Activated naive CD4-positive, alpha-beta T cell treated with anti-CD3 and anti-CD28 coated beads for 36 hours (primary cell): ENCODE results near the gene KRTAP4-9. TPM values are rescaled to one million over a fixed set of nuclear protein-coding genes. Genes with fewer than 3 reads are reported as not detected.
"Not testable (repeated sequence)": the region's sequence is repeated elsewhere in the genome, so short reads cannot be mapped to it uniquely, and the experiment has no call there.

ENCODE experiments used
- CTCF ChIA-PET: fragments of 350-600 bp; sonication (Branson Sonifier 250); formaldehyde crosslinking; loops from one replicate; lab custom pipeline; 2021; ENCODE audit warnings: antibody characterized with exemption; lab: Charles Lee
- DNase-seq: peaks from one replicate; pipeline ENCODE4 v3.0.0-alpha.2; 2020
- H3K27ac Mint-ChIP-seq: one replicate; pipeline ENCODE4 v1.8.0; 2021; ENCODE audit warnings: mild to moderate bottlenecking, mixed read lengths
- H3K27me3 Mint-ChIP-seq: one replicate; pipeline ENCODE4 v1.8.0; 2021; ENCODE audit warnings: low read depth, mixed read lengths
- H3K36me3 Mint-ChIP-seq: one replicate; pipeline ENCODE4 v1.8.0; 2021; ENCODE audit warnings: low read depth, mixed read lengths
- H3K4me1 Mint-ChIP-seq: one replicate; pipeline ENCODE4 v1.8.0; 2021; ENCODE audit warnings: low read depth, mixed read lengths
- H3K4me3 Mint-ChIP-seq: one replicate; pipeline ENCODE4 v1.8.0; 2021; ENCODE audit warnings: mild to moderate bottlenecking, moderate library complexity, mixed read lengths
- H3K9me3 Mint-ChIP-seq: one replicate; pipeline ENCODE4 v1.8.0; 2021; ENCODE audit warnings: mixed read lengths
- intact Hi-C: fragments of 100-400 bp; cut with micrococcal nuclease; formaldehyde crosslinking; loops from one replicate; pipeline ENCODE4 v1.15.1; 2023
- total RNA-seq, 2 experiments: library from RNA; stranded (reverse); gene quantifications; one replicate each; pipeline ENCODE4 v1.2.3, GENCODE V29; 2021

The KRTAP4-9 gene
- total RNA-seq, 2 experiments from 2014 or later = not detected

GRCh38 chr17:41101586-41102259 is 3.5 kb upstream of the KRTAP4-9 start, which contains the start of gene KRTAP4-16:
TSS of gene KRTAP4-16 (minus strand) at chr17:41102209. CDS start at chr17:41102209, 0 bp downstream.
- no peaks in the 10 kb centered on the region for H3K9me3 Mint-ChIP-seq

DNA sequence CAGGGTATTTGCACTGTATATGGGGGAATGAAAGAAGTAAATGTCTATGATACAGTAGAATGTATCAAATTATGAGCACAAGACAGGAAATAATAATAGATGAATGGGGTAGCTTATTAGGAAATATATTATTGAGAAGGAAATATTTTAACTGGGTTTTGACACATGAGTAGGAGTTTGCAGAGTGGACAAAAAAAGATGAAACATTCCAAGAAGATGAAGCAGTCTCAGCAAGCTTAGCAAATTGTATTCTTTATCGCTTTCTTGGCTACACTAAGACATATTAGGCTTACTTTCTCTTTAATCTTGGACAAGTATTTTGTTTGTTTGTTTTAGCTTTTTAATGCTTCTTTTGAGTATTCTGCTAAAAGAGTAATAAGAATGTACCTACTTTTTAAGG is 1.3 kb upstream of the KRTAP4-9 start:
- CTCF ChIA-PET = interaction anchor here (0.8 to 1.1 kb wide), 2 partner anchors 219 to 225 kb away, joined by 3 read pairs; no protein-coding TSS in a partner anchor
- Mint-ChIP-seq H3K9me3 (no peaks in the 10 kb centered on the region), H3K27me3 (no peaks in the 10 kb centered on the region), H3K36me3 (no peaks in the 10 kb centered on the region), H3K4me1 (peaks cover 16% of the 10 kb centered on the region), H3K27ac (no peak overlapping the region), H3K4me3 (no peak overlapping the region)
- DNase-seq = no peak
- intact Hi-C loops = no loop called here

More at GRCh38 chr17:41101586-41102259, 3.5 kb upstream of the KRTAP4-9 start, which contains the start of gene KRTAP4-16:
- Mint-ChIP-seq H3K4me1 (peaks cover 8% of the 10 kb centered on the region), H3K36me3 (no peaks in the 10 kb centered on the region), H3K27ac (no peak within 1 kb of the TSS), H3K27me3 (peaks cover 5% of the 10 kb centered on the region), H3K4me3 (no peak within 1 kb of the TSS)
- intact Hi-C loops = no loop called here
- no peak for DNase-seq
- CTCF ChIA-PET = interaction anchor here (0.6 kb wide), 1 partner anchor 209 kb away, joined by 3 read pairs; no protein-coding TSS in a partner anchor

DNA sequence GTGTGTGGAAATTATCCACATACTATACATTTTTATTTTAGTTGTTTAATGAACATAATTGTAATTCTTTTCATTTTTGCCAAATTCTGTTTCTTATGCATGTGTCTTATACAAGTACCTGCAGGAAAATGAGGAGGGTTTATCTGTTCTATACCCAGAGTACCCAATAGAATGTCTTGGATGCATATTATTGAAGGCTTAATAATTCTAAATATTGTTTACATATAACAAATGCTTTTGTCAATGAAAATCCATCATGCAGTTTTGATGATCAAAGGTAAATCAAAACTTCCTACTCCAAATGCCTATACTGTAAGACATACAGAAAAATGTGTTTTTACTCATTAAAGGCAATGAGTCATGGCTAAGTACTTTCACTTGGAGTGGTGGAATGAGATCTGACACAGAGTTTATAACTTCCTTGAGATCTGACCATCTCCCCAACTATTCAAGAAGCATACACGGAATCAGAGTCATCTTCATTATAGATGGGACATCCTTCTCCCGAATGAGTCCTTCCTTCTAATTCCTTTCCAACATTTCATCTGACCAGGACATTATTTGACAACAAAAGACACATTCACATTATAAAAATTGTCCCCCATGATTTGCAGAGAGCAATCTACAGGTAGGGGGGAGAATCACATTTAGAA is 677 bp upstream of the KRTAP4-9 start:
- DNase-seq, H3K36me3 Mint-ChIP-seq, H3K27me3 Mint-ChIP-seq, H3K4me3 Mint-ChIP-seq, H3K9me3 Mint-ChIP-seq, intact Hi-C loops, H3K27ac Mint-ChIP-seq: not testable (repeated sequence)
- CTCF ChIA-PET = interaction anchor here (0.8 to 1.1 kb wide), 2 partner anchors 218 to 224 kb away, joined by 3 read pairs; no protein-coding TSS in a partner anchor
- H3K4me1 Mint-ChIP-seq = peaks cover 16% of the 10 kb centered on the region

DNA sequence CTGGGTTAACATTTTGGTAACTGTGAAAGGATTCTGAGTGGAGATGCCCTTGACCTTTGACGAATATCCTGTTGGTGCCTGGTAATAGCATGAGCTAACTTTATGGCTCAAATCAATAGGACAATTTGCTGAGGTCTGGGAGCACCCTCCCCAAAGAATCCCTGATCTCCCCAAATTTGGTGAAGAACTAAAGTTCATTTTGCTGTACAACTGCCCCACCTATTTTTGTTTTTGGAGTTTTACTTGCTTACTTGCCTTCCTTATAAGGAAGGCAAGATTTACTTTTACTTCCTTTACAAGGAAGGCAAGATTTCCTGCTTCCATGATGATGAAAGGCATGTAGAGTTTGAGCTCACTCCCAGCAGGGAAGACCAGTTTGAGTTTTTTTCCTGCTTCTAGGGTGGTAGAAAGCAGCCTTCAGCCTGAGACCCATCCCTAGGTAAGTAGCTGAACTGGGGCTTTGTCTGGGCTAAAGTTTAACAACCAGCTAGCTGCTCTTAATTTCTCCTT is 2.8 kb downstream of the KRTAP4-9 start:
- intact Hi-C loops = loop anchor here (2.0 kb wide), 1 partner anchor 21 kb away; no protein-coding TSS in a partner anchor
- Mint-ChIP-seq H3K4me1 (peaks cover 8% of the 10 kb centered on the region), H3K36me3 (no peaks in the 10 kb centered on the region), H3K27ac (no peak overlapping the region), H3K9me3 (peaks cover 3% of the 10 kb centered on the region), H3K4me3 (no peak overlapping the region), H3K27me3 (no peaks in the 10 kb centered on the region)
- CTCF ChIA-PET = no interaction called here
- DNase-seq = no peak

GRCh38 chr17:41108728-41109386 is 3.7 kb downstream of the KRTAP4-9 start:
- H3K36me3 Mint-ChIP-seq, H3K27ac Mint-ChIP-seq, CTCF ChIA-PET, DNase-seq, intact Hi-C loops, H3K4me3 Mint-ChIP-seq, H3K27me3 Mint-ChIP-seq, H3K4me1 Mint-ChIP-seq, H3K9me3 Mint-ChIP-seq: not testable (repeated sequence)

- intact Hi-C loops = no loop called here
- CTCF ChIA-PET = interaction anchor here (0.6 kb wide), 2 partner anchors 24 to 211 kb away, joined by 3 read pairs; no protein-coding TSS in a partner anchor
Measured at GRCh38 chr17:41111151-41111885, 6.1 kb downstream of the KRTAP4-9 start.

GRCh38 chr17:41116297-41116696 is 11.1 kb downstream of the KRTAP4-9 start:
- intact Hi-C loops = no loop called here
- Mint-ChIP-seq H3K27ac (no peak overlapping the region), H3K4me3 (no peak overlapping the region), H3K4me1 (peaks cover 15% of the 10 kb centered on the region), H3K27me3 (no peaks in the 10 kb centered on the region), H3K36me3 (no peaks in the 10 kb centered on the region), H3K9me3 (peaks cover 2% of the 10 kb centered on the region)
- CTCF ChIA-PET = no interaction called here
- no peak for DNase-seq

More at GRCh38 chr17:41111151-41111885, 6.1 kb downstream of the KRTAP4-9 start:
- no peaks in the 10 kb centered on the region for H3K27me3 Mint-ChIP-seq
- peaks cover 8% of the 10 kb centered on the region for H3K4me1 Mint-ChIP-seq
- no peak overlapping the region for H3K4me3 Mint-ChIP-seq
- no peak for DNase-seq
- peaks cover 3% of the 10 kb centered on the region for H3K9me3 Mint-ChIP-seq
- H3K27ac Mint-ChIP-seq = no peak overlapping the region
- no peaks in the 10 kb centered on the region for H3K36me3 Mint-ChIP-seq

- DNase-seq, H3K36me3 Mint-ChIP-seq, CTCF ChIA-PET, H3K9me3 Mint-ChIP-seq, intact Hi-C loops, H3K4me3 Mint-ChIP-seq, H3K27me3 Mint-ChIP-seq, H3K27ac Mint-ChIP-seq: not testable (repeated sequence)
- peaks cover 21% of the 10 kb centered on the region for H3K4me1 Mint-ChIP-seq
Measured at GRCh38 chr17:41117846-41118386, 12.7 kb downstream of the KRTAP4-9 start, which contains the start of gene KRTAP4-11. TSS of gene KRTAP4-11 (minus strand) at chr17:41118373. CDS start at chr17:41118315, 58 bp downstream.

DNA sequence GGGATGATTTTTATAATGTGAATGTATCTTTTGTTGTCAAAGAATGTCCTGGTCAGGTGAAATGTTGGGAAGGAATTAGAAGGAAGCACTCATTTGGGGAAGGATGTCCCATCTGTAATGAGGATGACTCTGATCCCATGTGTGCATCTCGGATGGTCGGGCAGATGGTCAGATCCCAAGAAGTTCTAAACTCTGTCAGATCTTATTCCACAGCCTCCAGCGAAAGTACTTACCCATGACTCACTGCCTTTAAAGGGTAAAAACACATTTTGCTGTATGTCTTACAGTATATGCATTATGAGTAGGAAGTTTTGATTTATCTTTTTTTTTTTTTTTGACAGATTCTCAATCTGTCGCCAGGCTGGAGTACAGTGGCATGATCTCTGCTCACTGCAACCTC is 13.5 kb downstream of the KRTAP4-9 start:
- Mint-ChIP-seq H3K36me3 (no peaks in the 10 kb centered on the region), H3K9me3 (peaks cover 6% of the 10 kb centered on the region), H3K4me1 (peaks cover 28% of the 10 kb centered on the region), H3K4me3 (no peak overlapping the region), H3K27ac (no peak overlapping the region), H3K27me3 (no peaks in the 10 kb centered on the region)
- CTCF ChIA-PET = no interaction called here
- DNase-seq = no peak
- intact Hi-C loops = no loop called here

DNA sequence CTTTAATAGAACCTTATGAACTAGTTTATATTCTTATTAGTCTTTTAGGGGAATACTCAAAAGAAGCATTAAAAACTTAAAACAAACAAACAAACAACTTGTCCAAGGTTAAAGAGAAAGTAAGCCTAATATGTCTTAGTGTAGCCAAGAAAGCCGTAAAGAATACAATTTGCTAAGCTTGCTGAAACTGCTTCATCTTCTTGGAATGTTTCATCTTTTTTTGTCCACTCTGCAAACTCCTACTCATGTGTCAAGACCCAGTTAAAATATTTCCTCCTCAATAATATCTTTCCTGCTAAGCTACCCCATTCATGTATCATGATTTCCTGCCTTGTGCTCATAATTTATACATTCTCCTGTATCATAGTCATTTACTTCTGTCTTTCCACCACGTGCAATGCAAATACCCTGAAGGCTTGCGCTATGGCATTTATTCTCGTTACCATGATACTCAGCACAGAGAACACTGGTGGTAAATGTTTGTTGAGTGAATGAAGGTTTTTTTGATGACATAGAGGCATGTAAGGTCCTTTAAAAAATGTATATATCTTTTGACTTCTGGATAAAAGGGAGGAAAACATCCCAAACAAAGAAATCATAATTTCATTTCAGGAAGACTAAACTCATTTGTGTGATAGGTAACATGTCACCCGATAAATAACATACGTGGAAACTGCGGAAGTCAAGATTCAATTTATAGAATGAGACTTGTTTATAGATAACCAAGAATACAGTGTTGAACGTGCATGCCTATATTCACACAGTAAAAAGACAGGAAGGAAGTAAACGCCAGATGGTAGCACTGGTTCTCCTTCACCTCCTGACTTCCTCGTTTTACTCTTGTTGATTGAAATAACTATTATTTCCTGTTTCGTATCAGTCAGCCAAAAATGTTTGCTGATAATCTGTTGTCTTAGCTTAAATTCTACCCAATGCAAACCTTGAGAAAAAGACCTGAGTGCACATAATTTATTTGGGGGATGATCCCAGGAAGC is 14.8 kb downstream of the KRTAP4-9 start:
- H3K27me3 Mint-ChIP-seq = not testable (repeated sequence)

More for the DNA sequence above, 14.8 kb downstream of the KRTAP4-9 start:
- peak; percentile 15 for DNase-seq
- H3K9me3 Mint-ChIP-seq, H3K4me3 Mint-ChIP-seq, H3K36me3 Mint-ChIP-seq, CTCF ChIA-PET: not testable (repeated sequence)
- Mint-ChIP-seq H3K4me1 (peaks cover 40% of the 10 kb centered on the region), H3K27ac (peak overlapping the region; percentile 50)
- intact Hi-C loops = loop anchor here (10.0 kb wide), 1 partner anchor 375 kb away; no protein-coding TSS in a partner anchor
